HEK293 (cell line): ENCODE measurements around the gene POLN.

Experiments used
- MEIS1 ChIP-seq: sonication (generic); formaldehyde crosslinking; IDR thresholded peaks from 2 replicates; pipeline ENCODE4 v1.8.1; 2022; ENCODE audit warnings: missing genetic modification reagents, mild to moderate bottlenecking, borderline replicate concordance
- ZNF114 ChIP-seq: fragments of 450-650 bp; formaldehyde crosslinking; IDR thresholded peaks from 2 replicates; pipeline ENCODE4 v1.5.0; 2017; ENCODE audit warnings: missing biosample characterization, missing genetic modification characterization
- ZNF133 ChIP-seq: fragments of 450-650 bp; formaldehyde crosslinking; IDR thresholded peaks from 2 replicates; pipeline ENCODE4 v1.5.1; 2016; ENCODE audit warnings: missing biosample characterization, missing genetic modification characterization
- ZNF501 ChIP-seq: fragments of 450-650 bp; formaldehyde crosslinking; IDR thresholded peaks from 2 replicates; pipeline ENCODE4 v1.5.1; 2016; ENCODE audit warnings: missing biosample characterization, missing genetic modification characterization
- ZNF571 ChIP-seq: fragments of 450-650 bp; formaldehyde crosslinking; IDR thresholded peaks from 2 replicates; pipeline ENCODE4 v1.5.0; 2017; ENCODE audit warnings: missing biosample characterization, missing genetic modification characterization
- TF ChIP-seq, protein P1 (sequence below): fragments of 450-650 bp; formaldehyde crosslinking; conservative IDR thresholded peaks from 2 replicates; pipeline ENCODE4 v1.5.1; 2016; ENCODE audit warnings: low read depth, missing biosample characterization, missing genetic modification characterization
- TF ChIP-seq, protein P2 (sequence below): fragments of 450-650 bp; formaldehyde crosslinking; IDR thresholded peaks from 2 replicates; pipeline ENCODE4 v1.5.1; 2016; ENCODE audit warnings: missing biosample characterization, missing genetic modification characterization
- TF ChIP-seq, protein P3 (sequence below): fragments of 450-650 bp; formaldehyde crosslinking; IDR thresholded peaks from 2 replicates; pipeline ENCODE4 v1.5.1; 2016; ENCODE audit warnings: missing biosample characterization, missing genetic modification characterization
- TF ChIP-seq, protein P4 (sequence below): fragments of 450-650 bp; formaldehyde crosslinking; IDR thresholded peaks from 2 replicates; pipeline ENCODE4 v1.5.1; 2016; ENCODE audit warnings: missing biosample characterization, missing genetic modification characterization

DNA sequence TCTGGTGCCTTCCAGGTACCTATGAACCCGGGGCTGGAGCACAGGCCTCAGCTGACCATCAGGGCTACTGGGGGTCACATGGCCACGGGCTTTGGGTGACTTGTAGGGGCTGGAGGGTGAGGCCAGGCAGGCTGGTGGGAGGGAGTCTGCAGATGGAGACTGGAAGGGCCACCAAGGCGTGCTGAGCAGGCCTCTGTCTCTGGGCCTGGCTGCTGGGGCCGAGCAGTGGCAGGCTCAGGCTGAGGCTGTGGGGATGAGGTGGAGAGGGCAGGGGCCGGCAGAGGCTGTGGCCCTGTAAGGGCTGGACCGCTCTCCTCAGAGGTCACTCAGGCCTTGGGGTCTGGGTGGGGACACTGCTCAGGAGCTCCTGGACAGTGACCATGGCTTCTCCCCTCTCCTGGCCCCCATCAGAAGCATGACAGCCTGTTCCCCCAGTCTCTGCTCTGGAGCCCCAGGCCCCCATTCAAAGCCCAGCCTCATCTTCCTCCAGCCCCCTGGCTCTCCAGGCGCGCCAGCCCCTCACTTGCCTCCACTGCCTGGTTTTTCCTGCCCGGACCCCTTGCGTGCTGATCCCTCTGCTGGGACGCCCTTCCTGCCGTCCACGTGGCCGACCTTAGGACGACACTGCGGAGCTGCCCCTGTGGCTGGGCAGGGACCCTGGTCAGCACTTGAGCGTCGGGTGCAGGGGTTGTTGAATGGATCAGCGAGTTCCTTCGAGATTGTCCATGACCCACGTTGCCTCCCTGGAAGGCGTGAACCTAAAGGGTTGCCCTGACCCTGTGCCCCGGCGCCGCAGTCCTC lies 193.9 kb downstream of the POLN start:
- TF ChIP-seq ZNF114 (tag by site-specific recombination) (no peak), ZNF501 (tag by site-specific recombination) (no peak), MEIS1 (CRISPR knock-in tag) (no peak), ZNF133 (tag by site-specific recombination) (no peak), ZNF571 (tag by site-specific recombination) (no peak)
- TF ChIP-seq, protein P1, sequence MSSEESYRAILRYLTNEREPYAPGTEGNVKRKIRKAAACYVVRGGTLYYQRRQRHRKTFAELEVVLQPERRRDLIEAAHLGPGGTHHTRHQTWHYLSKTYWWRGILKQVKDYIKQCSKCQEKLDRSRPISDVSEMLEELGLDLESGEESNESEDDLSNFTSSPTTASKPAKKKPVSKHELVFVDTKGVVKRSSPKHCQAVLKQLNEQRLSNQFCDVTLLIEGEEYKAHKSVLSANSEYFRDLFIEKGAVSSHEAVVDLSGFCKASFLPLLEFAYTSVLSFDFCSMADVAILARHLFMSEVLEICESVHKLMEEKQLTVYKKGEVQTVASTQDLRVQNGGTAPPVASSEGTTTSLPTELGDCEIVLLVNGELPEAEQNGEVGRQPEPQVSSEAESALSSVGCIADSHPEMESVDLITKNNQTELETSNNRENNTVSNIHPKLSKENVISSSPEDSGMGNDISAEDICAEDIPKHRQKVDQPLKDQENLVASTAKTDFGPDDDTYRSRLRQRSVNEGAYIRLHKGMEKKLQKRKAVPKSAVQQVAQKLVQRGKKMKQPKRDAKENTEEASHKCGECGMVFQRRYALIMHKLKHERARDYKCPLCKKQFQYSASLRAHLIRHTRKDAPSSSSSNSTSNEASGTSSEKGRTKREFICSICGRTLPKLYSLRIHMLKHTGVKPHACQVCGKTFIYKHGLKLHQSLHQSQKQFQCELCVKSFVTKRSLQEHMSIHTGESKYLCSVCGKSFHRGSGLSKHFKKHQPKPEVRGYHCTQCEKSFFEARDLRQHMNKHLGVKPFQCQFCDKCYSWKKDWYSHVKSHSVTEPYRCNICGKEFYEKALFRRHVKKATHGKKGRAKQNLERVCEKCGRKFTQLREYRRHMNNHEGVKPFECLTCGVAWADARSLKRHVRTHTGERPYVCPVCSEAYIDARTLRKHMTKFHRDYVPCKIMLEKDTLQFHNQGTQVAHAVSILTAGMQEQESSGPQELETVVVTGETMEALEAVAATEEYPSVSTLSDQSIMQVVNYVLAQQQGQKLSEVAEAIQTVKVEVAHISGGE (tag by site-specific recombination): no peak
- TF ChIP-seq, protein P2, sequence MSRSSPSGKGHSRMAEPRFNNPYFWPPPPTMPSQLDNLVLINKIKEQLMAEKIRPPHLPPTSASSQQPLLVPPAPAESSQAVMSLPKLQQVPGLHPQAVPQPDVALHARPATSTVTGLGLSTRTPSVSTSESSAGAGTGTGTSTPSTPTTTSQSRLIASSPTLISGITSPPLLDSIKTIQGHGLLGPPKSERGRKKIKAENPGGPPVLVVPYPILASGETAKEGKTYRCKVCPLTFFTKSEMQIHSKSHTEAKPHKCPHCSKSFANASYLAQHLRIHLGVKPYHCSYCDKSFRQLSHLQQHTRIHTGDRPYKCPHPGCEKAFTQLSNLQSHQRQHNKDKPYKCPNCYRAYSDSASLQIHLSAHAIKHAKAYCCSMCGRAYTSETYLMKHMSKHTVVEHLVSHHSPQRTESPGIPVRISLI: no peak
- TF ChIP-seq, protein P3, sequence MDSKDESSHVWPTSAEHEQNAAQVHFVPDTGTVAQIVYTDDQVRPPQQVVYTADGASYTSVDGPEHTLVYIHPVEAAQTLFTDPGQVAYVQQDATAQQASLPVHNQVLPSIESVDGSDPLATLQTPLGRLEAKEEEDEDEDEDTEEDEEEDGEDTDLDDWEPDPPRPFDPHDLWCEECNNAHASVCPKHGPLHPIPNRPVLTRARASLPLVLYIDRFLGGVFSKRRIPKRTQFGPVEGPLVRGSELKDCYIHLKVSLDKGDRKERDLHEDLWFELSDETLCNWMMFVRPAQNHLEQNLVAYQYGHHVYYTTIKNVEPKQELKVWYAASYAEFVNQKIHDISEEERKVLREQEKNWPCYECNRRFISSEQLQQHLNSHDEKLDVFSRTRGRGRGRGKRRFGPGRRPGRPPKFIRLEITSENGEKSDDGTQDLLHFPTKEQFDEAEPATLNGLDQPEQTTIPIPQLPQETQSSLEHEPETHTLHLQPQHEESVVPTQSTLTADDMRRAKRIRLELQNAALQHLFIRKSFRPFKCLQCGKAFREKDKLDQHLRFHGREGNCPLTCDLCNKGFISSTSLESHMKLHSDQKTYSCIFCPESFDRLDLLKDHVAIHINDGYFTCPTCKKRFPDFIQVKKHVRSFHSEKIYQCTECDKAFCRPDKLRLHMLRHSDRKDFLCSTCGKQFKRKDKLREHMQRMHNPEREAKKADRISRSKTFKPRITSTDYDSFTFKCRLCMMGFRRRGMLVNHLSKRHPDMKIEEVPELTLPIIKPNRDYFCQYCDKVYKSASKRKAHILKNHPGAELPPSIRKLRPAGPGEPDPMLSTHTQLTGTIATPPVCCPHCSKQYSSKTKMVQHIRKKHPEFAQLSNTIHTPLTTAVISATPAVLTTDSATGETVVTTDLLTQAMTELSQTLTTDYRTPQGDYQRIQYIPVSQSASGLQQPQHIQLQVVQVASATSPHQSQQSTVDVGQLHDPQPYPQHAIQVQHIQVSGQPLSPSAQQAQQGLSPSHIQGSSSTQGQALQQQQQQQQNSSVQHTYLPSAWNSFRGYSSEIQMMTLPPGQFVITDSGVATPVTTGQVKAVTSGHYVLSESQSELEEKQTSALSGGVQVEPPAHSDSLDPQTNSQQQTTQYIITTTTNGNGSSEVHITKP: no peak
- TF ChIP-seq, protein P4, sequence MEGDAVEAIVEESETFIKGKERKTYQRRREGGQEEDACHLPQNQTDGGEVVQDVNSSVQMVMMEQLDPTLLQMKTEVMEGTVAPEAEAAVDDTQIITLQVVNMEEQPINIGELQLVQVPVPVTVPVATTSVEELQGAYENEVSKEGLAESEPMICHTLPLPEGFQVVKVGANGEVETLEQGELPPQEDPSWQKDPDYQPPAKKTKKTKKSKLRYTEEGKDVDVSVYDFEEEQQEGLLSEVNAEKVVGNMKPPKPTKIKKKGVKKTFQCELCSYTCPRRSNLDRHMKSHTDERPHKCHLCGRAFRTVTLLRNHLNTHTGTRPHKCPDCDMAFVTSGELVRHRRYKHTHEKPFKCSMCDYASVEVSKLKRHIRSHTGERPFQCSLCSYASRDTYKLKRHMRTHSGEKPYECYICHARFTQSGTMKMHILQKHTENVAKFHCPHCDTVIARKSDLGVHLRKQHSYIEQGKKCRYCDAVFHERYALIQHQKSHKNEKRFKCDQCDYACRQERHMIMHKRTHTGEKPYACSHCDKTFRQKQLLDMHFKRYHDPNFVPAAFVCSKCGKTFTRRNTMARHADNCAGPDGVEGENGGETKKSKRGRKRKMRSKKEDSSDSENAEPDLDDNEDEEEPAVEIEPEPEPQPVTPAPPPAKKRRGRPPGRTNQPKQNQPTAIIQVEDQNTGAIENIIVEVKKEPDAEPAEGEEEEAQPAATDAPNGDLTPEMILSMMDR (tag by site-specific recombination): no peak
